HG03469 (cell line): ENCODE measurements around the gene CSTF3.
"Not testable (repeated sequence)": the region's sequence is repeated elsewhere in the genome, so short reads cannot be mapped to it uniquely, and the experiment has no call there.

Source experiments
- ATAC-seq: cut with Tn5 transposase; IDR thresholded peaks from one replicate; pipeline ENCODE4 v1.9.1; 2021; ENCODE audit warnings: mild to moderate bottlenecking, moderate library complexity, moderate number of reproducible peaks; ENCODE audit not compliant: unreplicated experiment

The CSTF3 gene

DNA sequence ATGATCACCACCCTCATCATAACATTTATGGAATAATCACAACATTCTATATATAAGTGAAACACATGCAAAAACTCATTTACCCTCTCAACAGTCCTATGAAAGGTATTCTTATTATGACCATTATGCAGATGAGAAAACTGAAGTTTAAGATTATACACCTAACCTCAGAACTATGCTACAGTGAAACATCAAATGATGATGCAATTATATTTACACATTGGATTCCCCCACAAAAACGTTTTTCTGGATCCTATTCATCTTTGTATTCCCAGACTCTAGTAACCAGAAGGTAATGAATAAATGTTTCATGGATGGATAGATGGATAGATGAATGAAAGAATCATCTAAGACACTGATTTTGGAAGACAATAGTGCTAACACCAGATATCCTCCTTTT lies 67.1 kb downstream of the CSTF3 start:
- ATAC-seq: no peak

DNA sequence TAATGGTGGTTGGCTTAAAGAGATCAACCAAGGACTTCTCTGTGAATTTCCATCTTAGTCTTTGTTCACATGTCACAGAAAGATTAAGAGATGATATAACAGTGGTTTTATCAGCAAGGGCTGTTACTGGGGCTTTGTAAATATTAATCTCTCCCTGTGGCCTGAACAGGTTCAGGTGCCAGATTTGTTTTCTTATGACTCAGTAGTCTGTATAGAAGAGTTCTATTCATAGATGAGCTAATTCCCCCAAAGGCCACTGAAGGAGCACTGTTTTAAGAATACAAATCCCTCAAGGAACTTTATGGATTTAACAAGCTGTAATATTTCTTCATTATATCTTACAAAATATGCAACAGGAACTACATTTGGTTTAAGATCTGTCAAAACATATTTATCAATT lies 71.5 kb downstream of the CSTF3 start:
- ATAC-seq: no peak

DNA sequence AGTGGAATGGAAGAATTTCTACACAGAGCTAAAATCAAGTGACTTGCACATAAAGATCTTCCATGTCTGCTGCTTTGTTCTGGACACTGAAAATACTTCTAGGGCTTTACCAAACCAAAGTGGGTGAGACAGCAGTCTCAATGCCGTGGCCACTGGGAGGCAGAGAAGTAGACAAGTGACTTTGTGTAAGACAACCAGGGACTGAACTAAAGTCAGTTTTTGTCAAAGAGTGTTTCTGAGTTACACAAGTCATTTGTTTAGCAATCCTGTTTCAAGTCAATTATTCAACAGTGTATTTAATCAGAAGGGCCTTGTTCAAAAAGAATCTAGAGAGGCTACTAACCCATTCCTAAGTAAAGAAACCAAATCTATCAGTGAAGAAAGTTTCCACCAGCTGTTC lies 75.3 kb downstream of the CSTF3 start:
- no peak for ATAC-seq

DNA sequence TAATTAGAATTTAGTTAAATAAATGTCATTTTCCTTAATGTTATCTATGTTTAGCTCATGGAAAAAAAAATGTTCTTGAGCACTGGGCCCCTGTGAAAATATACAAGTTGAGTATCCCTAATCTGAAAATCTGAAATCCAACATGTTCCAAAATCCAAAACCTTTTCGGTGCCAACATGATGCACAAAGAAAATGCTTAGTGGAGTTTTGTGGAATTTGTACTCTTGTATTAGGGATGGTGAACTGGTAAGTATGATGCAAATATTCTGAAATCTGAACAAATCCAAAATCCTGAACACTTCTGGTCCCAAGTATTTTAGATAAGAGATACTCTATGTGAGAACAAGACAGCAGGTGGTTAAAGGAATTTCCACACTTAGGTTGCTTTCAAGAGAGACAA lies 77.4 kb downstream of the CSTF3 start:
- no peak for ATAC-seq

DNA sequence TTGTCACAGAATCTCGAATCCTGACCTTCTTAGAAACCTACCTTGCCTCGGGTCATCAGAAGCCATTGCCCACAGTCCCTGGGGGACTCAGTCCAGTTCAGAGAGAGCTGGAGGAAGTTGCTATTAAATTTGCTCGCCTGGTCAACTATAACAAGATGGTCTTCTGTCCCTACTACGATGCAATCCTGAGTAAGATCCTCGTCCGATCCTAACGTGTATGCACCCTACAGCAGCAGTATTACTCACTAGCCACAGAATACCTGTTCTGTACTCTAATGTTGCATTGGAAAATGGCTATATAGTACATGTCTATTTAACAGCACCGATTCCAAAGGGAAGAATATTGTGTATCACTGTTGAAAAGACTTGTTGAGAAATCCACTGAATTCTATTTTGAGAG lies 88.8 kb downstream of the CSTF3 start:
- ATAC-seq: no peak

DNA sequence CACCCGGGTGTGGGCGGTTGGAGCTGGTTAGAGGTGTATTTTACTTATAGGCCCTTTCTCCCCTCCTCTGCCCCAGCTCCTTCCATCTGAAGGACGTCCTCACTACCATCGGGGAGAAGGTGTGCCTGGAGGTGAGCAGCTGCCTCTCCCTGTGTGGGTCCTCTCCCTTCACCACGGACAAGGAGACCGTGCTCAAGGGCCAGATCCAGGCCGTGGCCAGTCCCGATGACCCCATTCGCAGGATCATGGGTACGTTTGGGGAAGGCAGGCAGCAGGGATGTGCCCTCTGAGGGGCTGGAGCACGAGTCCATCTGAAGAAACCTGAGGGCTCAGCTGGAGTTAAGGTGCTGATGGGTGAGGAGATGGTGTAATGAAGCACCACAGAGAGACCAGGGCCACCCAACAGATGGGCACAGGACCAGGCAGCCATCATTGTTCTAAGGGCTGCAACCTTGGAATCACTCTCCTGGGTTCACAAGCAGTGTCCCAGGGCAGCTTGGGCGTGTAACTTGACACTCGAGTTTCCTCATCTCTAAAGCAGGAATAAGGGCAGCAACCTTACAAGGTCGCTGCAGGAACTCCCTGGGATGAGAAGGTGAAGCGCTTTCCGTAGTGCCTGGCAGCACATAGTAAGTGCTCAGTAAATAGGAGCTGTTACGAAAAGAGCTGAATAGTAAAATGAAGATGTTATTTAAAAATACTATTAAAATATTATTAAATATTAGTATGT lies 92.5 kb downstream of the CSTF3 start:
- no peak for ATAC-seq

DNA sequence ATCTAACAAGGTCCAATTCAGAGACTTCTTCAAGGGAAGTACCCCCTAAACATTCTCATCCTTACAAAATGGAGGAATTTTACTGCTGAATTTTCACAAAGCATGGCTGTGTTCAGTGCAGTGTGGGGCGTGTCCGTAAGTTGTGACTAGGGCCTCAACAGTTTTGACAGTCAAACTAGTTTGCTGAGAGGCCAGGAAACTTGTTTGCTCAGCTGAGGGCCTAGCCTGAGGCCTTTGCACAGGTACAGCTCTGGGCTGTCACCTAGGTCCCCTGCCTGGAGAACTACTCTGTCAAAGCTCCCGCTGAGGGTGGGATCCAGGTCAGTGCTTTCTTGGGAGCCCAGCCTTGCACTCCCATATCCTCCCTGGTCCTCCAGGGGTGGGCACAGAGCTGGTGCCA lies 94.0 kb downstream of the CSTF3 start:
- no peak for ATAC-seq

DNA sequence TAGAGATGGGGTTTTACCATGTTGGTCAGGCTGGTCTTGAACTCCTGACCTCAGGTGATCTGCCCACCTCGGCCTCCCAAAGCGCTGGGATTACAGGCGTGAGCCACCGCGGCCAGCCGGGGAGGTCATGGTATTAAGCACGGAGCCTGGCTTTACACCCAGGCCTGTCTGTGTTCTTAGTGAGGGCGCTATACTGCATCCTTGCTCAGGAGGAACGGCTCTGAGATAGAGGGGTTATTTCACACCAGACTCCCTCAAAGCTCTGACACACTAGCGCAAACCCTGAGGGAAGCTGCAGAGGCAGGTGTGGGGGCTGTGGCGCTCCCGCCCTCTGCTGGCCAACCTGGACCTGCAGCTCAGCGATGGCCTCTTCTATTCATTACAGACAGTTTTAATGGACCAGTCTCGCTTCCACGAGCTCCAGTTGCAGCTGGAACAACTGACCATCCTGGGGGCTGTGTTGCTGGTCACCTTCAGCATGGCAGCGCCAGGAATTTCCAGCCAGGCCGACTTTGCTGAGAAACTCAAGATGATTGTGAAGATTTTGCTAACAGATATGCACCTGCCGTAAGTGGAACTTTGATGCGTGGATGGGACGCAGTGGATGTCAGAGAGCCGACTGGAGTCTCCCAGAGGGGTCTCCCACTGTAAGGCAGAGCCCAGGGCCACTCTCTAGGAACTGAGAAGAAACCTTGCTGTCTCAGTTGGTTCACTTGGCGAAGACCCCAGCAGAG lies 95.7 kb downstream of the CSTF3 start:
- peak; percentile 26 for ATAC-seq

DNA sequence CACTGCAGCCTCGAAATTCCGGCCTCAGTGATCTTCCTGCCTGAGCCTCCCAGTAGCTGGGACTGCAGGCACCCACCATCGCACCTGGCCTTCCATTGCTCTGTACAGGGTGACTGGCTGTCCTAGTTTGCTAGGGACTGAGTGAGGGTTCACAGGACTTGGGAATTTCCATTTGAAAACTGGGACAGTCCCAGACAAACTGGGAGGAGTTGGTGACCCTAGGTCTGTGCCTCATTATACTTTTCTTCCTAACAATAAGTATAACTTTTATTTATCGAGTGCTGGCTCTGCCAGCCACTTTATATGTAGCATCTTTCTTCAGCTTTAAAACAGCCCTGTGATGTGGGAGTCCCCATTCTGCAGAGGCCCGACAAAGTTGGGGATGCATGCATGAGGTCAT lies 96.4 kb downstream of the CSTF3 start:
- no peak for ATAC-seq

DNA sequence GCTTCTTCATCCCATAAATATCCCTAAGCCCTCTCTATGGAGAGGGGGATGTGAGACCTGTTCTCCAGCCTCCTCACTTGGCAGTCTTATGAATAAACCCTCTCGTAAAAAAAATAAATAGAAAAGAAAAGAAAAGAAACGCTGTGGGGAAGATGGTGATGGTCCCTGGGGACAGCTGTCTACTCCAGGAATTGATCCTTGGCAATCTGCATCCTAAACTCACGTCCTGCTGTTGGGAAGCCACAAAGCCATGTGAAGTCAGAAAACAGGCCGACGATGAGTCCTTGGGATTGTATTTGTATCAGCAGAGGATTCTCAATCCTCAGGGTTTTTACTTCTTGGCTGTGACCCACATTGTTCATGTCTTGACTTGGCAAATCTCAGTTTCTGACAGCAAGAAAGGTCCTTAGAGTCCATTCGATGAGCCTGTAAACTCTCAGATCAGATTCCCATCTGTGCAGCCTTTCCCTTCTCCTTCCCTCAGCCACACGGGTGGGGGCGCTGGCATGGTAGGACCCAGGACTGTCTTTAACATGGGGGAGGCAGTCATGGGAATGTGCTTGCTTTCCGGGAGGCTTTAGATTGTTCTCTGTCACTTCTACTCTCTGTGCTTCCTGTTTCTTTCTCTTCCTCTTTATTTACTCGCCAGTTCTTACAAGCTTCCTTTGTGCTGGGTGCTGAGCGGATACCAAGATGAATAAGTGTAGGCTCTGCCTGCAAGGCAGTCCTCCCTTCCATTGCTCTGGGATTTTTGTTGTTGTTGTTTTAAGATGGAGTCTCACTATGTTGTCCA lies 97.1 kb downstream of the CSTF3 start:
- no peak for ATAC-seq

DNA sequence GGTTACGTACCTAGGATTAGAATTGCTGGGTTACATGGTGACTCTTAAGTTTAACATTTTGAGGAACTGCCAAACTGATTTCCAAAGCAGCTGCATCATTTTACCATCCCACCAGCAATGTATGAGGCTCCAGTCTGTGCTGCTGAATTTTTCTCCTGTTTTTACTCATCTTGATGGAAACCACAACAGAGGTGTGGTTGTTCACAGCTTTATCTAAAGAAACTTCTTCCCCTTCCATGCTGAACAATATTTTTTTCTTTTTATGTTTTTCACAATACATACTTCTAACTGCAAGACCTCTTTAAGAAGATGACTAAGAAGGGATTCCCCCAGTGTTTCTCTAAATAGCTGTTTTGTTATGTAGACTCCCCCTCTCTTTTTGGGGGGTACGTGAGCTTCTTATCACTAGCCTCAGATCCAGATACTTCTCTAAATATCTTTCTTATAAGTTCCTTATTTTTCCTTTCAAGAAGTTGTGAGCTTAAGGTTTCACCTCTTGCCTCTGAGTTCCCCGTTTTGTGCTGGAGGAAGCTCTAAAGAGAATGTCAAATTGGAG lies 97.9 kb downstream of the CSTF3 start:
- ATAC-seq: peak; percentile 55

DNA sequence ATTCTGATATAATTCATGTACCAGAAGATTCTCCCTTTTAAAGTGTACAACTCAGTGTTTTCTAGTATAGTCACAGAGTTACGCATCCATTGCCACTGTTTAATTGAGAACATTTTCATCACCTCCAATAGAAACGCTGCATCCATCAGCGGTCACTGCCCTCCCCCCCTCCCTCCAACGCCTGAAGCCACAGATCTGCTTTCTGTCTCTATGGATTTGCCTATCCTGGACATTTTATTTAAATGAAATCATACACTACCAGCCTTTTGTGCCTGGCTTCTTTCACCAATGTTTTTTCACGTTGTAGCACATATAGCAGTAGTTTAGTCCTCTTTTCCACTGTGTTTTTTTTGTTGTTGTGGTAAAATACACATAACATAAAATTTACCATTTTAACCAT lies 99.1 kb downstream of the CSTF3 start:
- ATAC-seq: no peak

DNA sequence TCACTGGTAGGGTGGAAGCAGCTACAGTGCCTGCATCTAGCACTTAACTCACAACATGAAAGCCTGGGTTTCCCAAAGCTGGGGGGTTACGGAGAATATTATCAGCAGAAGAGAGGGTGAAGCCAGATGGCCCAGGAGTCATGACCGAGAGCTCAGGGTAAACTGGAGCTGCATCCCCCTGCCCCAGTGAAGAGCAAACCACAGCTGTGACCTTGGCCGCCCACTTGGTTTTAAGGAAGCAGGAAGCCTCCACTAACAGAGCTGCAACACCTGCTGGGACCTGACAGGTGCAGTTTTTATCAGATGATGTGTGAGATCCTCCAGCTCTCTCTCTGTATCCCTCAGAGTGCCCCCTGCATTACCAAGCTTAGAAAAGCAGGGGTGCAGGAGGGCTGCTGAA lies 101.0 kb downstream of the CSTF3 start:
- no peak for ATAC-seq

DNA sequence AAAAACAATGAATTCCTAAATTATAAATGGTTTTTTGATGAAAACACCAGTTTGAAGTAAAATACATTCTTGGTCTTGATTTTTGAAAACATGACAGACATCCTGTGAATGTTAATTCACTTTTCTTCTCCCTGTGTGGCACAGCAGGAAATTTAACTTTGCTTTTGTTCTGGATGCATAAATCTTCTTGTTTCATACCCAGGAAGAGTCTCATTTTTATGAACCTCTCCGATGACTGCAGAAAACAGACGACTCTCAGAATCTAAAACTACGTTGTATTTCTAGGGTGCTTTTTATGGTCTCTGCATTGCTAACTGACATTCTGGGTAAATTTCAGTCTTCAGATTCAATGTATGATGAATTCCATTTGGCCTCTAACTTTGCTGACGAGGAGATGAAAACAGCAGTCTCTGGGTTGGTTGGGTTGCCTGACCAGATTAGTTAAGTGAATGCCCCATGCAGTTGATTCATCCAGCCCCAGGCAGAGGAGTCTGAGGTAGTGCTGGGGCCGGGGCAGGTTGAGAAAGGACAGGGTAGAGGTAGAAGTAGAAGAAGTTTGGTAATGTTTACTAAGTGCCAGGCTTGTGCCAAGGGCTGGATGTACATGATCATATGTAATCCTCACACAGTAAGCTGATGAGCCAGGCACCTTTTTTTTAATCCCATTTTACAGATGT lies 101.8 kb downstream of the CSTF3 start:
- no peak for ATAC-seq

DNA sequence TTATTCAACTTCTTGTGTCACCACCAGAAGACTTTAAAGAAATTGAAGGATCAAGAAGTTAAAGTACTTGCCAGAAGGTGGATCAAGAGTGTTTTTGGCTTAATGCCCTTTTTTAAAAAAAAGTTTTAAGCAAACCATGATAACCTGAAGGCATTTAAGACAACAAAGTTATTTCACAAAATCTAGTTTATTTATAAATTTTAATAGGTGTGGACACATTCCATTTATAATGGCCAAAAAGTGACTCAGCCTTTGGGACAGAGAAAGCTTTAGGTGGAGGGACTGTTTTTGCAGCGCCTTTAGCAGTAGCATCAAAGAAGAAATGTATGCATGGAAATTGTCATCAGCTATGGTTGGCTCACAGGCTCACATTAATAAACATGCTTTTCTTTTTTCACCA lies 104.0 kb downstream of the CSTF3 start:
- no peak for ATAC-seq

DNA sequence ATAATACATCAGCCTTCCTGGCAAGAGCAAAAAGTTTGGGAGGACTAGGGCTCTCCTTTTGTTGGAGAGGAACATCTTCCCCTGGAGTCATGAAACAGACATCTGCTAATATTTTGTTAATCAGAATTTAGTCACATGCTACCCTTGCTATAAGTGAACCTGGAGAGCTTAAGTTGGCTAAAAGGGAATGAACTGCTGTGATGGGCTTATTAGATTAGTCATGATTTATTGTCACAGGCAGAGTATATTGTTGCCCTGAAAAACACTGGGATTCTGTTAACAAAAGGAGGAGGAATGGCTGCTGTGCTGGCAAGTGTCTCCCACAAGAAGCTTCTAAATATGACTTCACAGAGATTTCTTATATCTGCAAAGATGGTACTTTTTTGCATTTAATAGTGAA lies 105.9 kb downstream of the CSTF3 start:
- no peak for ATAC-seq

DNA sequence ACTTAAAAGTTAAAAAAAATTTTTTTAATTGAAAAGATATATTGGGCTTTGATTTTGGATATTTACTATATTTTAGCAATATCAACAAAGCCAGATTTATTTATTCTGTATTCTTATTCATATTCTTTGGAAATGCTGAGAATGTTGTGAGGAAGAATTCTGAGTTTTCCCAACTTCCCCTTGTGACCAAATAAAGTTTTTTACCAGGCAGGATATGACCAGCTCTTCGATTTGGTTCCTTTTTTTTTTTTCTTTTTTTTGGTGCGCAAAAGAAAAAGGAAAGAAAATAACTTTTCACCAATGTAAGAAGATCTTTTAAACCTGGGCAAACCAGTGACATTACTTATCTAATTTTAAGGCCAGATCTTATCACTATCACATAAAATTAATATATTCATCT lies 109.0 kb downstream of the CSTF3 start:
- no peak for ATAC-seq

DNA sequence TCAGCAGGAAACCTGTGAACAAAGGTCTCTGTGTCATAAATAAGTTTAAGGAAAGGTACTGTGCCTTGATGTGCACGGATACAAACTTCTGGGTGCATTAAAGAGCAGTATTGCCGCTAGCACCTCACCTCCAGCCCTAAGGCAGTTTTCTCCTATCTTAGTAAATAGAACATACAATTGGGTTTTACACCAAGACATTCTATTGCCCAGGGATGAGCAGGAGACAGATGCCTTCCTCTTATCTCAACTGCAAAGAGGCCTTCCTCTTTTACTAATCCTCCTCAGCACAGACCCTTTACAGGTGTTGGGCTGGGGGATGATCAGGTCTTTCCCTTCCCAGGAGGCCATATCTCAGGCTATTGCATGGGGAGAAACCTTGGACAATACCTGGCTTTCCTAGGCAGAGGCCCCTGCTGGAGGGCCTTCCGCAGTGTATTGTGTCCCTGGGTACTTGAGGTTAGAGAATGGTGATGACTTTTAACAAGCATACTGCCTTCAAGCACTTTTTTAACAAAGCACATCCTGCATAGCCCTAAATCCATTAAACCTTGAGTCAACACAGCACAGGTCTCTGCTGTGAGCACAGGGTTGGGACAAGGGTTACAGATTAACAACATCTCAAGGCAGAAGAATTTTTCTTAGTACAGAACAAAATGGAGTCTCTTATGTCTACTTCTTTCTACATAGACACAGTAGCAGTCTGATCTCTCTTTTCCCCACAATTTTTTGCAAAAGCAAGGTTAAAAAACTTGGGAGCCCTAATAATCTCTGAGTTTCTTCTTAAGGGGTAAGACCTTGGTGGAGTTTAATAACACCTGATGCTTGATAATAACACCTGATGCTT lies 111.5 kb downstream of the CSTF3 start:
- ATAC-seq: not testable (repeated sequence)

DNA sequence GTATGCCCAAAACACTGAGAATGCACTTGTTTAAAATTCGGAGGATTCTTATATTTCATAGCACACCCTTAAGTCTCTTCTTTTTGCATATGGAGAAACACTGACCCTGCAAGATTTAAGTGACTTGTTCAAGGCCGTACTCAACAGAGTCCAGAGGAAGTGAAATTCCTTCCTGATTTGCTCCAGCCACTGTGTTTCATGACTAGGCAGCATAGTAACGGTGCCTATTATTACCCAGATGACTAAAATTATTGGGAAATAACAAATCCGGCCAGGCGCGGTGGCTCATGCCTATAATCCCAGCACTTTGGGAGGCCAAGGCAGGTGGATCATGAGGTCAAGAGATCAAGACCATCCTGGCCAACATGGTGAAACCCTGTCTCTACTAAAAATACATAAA lies 112.6 kb downstream of the CSTF3 start:
- not testable (repeated sequence) for ATAC-seq
